Neural cell (in vitro differentiated cells): ENCODE results near the gene ARL2BP. TPM values are rescaled to one million over a fixed set of nuclear protein-coding genes. Genes with fewer than 3 reads are reported as not detected.
A peak's percentile ranks its signal among the peaks of the same experiment; 100 is the strongest.

Experiments
- H2AFZ ChIP-seq: fragments of 200-600, 300-800 bp; sonication (generic), shearing (Covaris generic); 2 replicates; pipeline ENCODE4 v1.6.0; 2014; ENCODE audit warnings: low read depth, mild to moderate bottlenecking, antibody characterized with exemption, low read length, moderate library complexity
- H3F3A ChIP-seq: fragments of 200-600 bp; shearing (Covaris generic); 2 replicates; pipeline ENCODE4 v1.6.1; 2016; ENCODE audit warnings: mild to moderate bottlenecking, moderate library complexity, mixed read lengths, antibody characterized with exemption, low read length; ENCODE audit not compliant: insufficient read depth, poor library complexity, severe bottlenecking
- H3K27ac ChIP-seq: fragments of 200-600, 300-800 bp; sonication (generic), shearing (Covaris generic); 2 replicates; pipeline ENCODE4 v1.5.1; 2014; ENCODE audit warnings: mild to moderate bottlenecking, low read length, moderate library complexity
- H3K27me3 ChIP-seq: fragments of 300-800, 200-600 bp; sonication (generic), shearing (Covaris generic); 2 replicates; pipeline ENCODE4 v1.6.0; 2014; ENCODE audit warnings: mild to moderate bottlenecking, low read depth, low read length, moderate library complexity; ENCODE audit not compliant: insufficient read depth
- H3K36me3 ChIP-seq: fragments of 300-800, 200-600 bp; sonication (generic), shearing (Covaris generic); 2 replicates; pipeline ENCODE4 v1.5.1; 2014; ENCODE audit warnings: mild to moderate bottlenecking, antibody characterized with exemption, low read length, moderate library complexity; ENCODE audit not compliant: insufficient read depth
- H3K4me2 ChIP-seq: fragments of 300-800, 200-600 bp; sonication (generic), shearing (Covaris generic); 2 replicates; pipeline ENCODE4 v1.6.0; 2014; ENCODE audit warnings: mild to moderate bottlenecking, low read length
- H3K4me3 ChIP-seq: fragments of 300-800, 200-600 bp; sonication (generic), shearing (Covaris generic); 2 replicates; pipeline ENCODE4 v1.5.1; 2014; ENCODE audit warnings: mild to moderate bottlenecking, low read length, moderate library complexity
- H3K79me2 ChIP-seq: fragments of 200-600 bp; shearing (Covaris generic); replicated peaks from 2 replicates; pipeline ENCODE4 v1.6.0; 2014; ENCODE audit warnings: mild to moderate bottlenecking, low read length, moderate library complexity; ENCODE audit not compliant: insufficient read depth
- H3K9ac ChIP-seq: fragments of 300-800, 200-600 bp; sonication (generic), shearing (Covaris generic); 2 replicates; pipeline ENCODE4 v1.6.1; 2016; ENCODE audit warnings: mild to moderate bottlenecking, low read length, mixed read lengths
- H3K9me2 ChIP-seq: fragments of 200-600 bp; shearing (Covaris generic); 2 replicates; pipeline ENCODE4 v1.6.1; 2016; ENCODE audit warnings: mild to moderate bottlenecking, low read length, mixed read lengths; ENCODE audit not compliant: insufficient read depth
- H3K9me3 ChIP-seq: fragments of 200-600, 300-800 bp; sonication (generic), shearing (Covaris generic); 2 replicates; pipeline ENCODE4 v1.6.1; 2016; ENCODE audit warnings: mild to moderate bottlenecking, mixed run types, low read length, moderate library complexity, mixed read lengths
- H4K20me1 ChIP-seq: fragments of 200-600 bp; shearing (Covaris generic); 2 replicates; pipeline ENCODE4 v1.6.1; 2016; ENCODE audit warnings: mild to moderate bottlenecking, mixed run types; ENCODE audit not compliant: insufficient read depth
- EP300 ChIP-seq: fragments of 450-650 bp; conservative IDR thresholded peaks from 2 replicates; pipeline ENCODE4 v1.6.1; 2014; ENCODE audit warnings: antibody characterized with exemption, mild to moderate bottlenecking, moderate library complexity; ENCODE audit not compliant: poor library complexity, severe bottlenecking
- EZH2 ChIP-seq: fragments of 200-600, 300-800 bp; shearing (Covaris generic), sonication (generic); IDR thresholded peaks from 2 replicates; pipeline ENCODE4 v1.6.1; 2014; ENCODE audit warnings: antibody characterized with exemption, low read length, borderline replicate concordance, mild to moderate bottlenecking; ENCODE audit not compliant: insufficient read depth, poor library complexity, severe bottlenecking
- MXI1 ChIP-seq: fragments of 450-650 bp; conservative IDR thresholded peaks from 2 replicates; pipeline ENCODE4 v1.6.1; 2014; ENCODE audit warnings: antibody characterized with exemption, mild to moderate bottlenecking; ENCODE audit not compliant: poor library complexity, severe bottlenecking
- POLR2AphosphoS5 ChIP-seq: IDR thresholded peaks from 2 replicates; pipeline ENCODE4 v1.6.1; 2012
- RAD21 ChIP-seq: fragments of 450-650 bp; conservative IDR thresholded peaks from 2 replicates; pipeline ENCODE4 v1.6.1; 2014; ENCODE audit warnings: antibody characterized with exemption, mild to moderate bottlenecking, moderate library complexity
- REST ChIP-seq: IDR thresholded peaks from 2 replicates; pipeline ENCODE4 v1.6.1; 2012; ENCODE audit warnings: borderline replicate concordance
- SMC3 ChIP-seq: fragments of 450-650 bp; conservative IDR thresholded peaks from 2 replicates; pipeline ENCODE4 v1.6.1; 2014; ENCODE audit warnings: antibody characterized with exemption, mild to moderate bottlenecking, moderate library complexity; ENCODE audit not compliant: poor library complexity
- TAF1 ChIP-seq: IDR thresholded peaks from 2 replicates; pipeline ENCODE4 v1.6.1; 2012; ENCODE audit warnings: low read depth
- polyA plus RNA-seq: library from polyadenylated mRNA; depleted of rRNA; stranded (reverse); fragments of >200 nt; gene quantifications from 2 replicates; pipeline ENCODE4 v1.2.3, GENCODE V29; 2014
- TF ChIP-seq, protein P1 (sequence below): fragments of 450-650 bp; IDR thresholded peaks from 2 replicates; pipeline ENCODE4 v1.5.1; 2014; ENCODE audit warnings: antibody characterized with exemption, mild to moderate bottlenecking, moderate library complexity; ENCODE audit not compliant: poor library complexity, severe bottlenecking

Gene ARL2BP
- polyA plus RNA-seq, 1 donor from 2014 or later, result 153 TPM

DNA sequence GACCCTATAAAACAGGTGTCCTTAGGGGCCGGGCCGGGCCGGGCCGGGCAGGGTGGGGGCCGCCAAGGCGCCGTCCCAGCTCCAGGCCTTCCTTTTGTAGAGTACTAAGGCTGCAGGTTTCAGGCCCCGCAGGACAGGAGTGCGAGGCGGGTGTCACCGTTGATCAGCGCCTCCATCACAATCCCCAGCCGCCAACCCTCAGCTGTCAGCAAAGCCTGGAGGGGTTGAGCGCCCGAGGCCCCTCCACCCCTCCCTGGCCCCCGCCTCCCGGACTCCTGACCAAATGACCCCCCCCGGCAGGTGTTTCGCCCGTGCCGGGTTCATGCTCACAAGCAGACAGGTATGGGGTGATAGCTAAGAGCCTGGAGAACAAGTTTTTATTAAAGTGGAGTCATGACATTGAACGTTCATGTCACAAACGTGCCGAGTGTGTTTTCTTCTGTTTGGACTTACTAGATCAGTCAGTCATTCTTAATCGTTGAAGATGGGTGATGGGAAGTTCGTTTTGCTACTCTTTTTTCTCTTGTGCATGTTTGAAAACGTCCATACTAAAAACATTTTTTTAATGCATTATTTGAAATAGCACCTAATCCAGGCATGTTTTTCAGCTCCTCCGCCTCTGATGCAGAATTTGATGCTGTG is 534 bp downstream of the ARL2BP start:
- H3K36me3 ChIP-seq, result peaks cover 6% of the 10 kb centered on the region
- H4K20me1 ChIP-seq, result no peaks in the 10 kb centered on the region
- H3K9ac ChIP-seq, result peak overlapping the region; percentile 91
- no peaks in the 10 kb centered on the region for H3K9me3 ChIP-seq
- peaks cover 15% of the 10 kb centered on the region for H3K79me2 ChIP-seq
- H3K27ac ChIP-seq, result peak overlapping the region; percentile 85
- peaks cover 5% of the 10 kb centered on the region for H3F3A ChIP-seq
- H3K9me2 ChIP-seq, result no peaks in the 10 kb centered on the region
- TF ChIP-seq POLR2AphosphoS5, result peak; percentile 37
- no peak for TF ChIP-seq MXI1
- peak overlapping the region; percentile 91 for H3K4me2 ChIP-seq
- no peaks in the 10 kb centered on the region for H3K27me3 ChIP-seq
- H3K4me3 ChIP-seq, result peak overlapping the region; percentile 87
- H2AFZ ChIP-seq, result peak overlapping the region; percentile 56

GRCh38 chr16:57251352-57251751 is 6.3 kb downstream of the ARL2BP start:
- Histone ChIP-seq H3K27me3 (no peaks in the 10 kb centered on the region), H3K36me3 (peaks cover 14% of the 10 kb centered on the region), H2AFZ (no peak overlapping the region), H3K4me3 (no peak overlapping the region), H3K9me2 (no peaks in the 10 kb centered on the region), H3K9me3 (no peaks in the 10 kb centered on the region), H3K27ac (no peak overlapping the region), H3F3A (no peaks in the 10 kb centered on the region), H3K4me2 (no peak overlapping the region), H4K20me1 (no peaks in the 10 kb centered on the region), H3K9ac (no peak overlapping the region), H3K79me2 (peaks cover 6% of the 10 kb centered on the region)
- TF ChIP-seq RAD21 (no peak), REST (no peak), EP300 (no peak), TAF1 (no peak), MXI1 (no peak), POLR2AphosphoS5 (no peak), EZH2 (no peak), SMC3 (no peak)
- TF ChIP-seq, protein P1, sequence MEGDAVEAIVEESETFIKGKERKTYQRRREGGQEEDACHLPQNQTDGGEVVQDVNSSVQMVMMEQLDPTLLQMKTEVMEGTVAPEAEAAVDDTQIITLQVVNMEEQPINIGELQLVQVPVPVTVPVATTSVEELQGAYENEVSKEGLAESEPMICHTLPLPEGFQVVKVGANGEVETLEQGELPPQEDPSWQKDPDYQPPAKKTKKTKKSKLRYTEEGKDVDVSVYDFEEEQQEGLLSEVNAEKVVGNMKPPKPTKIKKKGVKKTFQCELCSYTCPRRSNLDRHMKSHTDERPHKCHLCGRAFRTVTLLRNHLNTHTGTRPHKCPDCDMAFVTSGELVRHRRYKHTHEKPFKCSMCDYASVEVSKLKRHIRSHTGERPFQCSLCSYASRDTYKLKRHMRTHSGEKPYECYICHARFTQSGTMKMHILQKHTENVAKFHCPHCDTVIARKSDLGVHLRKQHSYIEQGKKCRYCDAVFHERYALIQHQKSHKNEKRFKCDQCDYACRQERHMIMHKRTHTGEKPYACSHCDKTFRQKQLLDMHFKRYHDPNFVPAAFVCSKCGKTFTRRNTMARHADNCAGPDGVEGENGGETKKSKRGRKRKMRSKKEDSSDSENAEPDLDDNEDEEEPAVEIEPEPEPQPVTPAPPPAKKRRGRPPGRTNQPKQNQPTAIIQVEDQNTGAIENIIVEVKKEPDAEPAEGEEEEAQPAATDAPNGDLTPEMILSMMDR, result no peak
